ES-I3 (cell line): ENCODE data around the gene TOLLIP.

ENCODE experiments used
- H3K36me3 ChIP-seq: 2 replicates; pipeline ENCODE4 v1.6.1; 2013; ENCODE audit warnings: mild to moderate bottlenecking, low read length, control low read depth, moderate library complexity; ENCODE audit not compliant: insufficient read depth
- H3K4me1 ChIP-seq: 2 replicates; pipeline ENCODE4 v1.6.1; 2013; ENCODE audit warnings: mild to moderate bottlenecking, control low read depth, low read length; ENCODE audit not compliant: insufficient read depth
- H3K9ac ChIP-seq: 2 replicates; pipeline ENCODE4 v1.6.1; 2013; ENCODE audit warnings: low read depth, mild to moderate bottlenecking, low read length, moderate library complexity
- H3K9me3 ChIP-seq: 2 replicates; pipeline ENCODE4 v1.6.1; 2013; ENCODE audit warnings: mild to moderate bottlenecking, low read length, moderate library complexity; ENCODE audit not compliant: control insufficient read depth, insufficient read depth

Gene TOLLIP

DNA sequence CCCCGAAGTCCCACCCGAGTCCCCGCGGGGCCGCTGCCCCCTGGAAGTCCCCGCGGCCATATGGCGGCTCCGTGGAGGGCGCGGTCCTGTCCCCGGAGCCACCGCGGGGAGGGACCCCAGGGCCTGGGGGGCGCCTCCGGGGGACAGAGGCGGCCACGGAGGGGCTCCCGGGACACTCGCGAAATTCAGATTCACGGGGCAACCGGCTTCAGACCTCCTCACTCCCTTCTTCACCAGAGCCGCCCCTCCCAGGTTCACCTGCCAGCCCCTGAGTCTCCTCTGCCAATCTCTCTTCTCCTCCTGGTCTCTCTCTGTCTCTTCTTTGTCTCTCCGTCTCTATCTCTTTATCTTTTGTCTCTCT lies 28.2 kb upstream of the TOLLIP start:
- H3K9ac ChIP-seq = peak overlapping the region; percentile 38; the same call in 1 of the 2 replicates
- no peaks in the 10 kb centered on the region for H3K4me1 ChIP-seq
- no peaks in the 10 kb centered on the region for H3K36me3 ChIP-seq
- H3K9me3 ChIP-seq = no peaks in the 10 kb centered on the region

DNA sequence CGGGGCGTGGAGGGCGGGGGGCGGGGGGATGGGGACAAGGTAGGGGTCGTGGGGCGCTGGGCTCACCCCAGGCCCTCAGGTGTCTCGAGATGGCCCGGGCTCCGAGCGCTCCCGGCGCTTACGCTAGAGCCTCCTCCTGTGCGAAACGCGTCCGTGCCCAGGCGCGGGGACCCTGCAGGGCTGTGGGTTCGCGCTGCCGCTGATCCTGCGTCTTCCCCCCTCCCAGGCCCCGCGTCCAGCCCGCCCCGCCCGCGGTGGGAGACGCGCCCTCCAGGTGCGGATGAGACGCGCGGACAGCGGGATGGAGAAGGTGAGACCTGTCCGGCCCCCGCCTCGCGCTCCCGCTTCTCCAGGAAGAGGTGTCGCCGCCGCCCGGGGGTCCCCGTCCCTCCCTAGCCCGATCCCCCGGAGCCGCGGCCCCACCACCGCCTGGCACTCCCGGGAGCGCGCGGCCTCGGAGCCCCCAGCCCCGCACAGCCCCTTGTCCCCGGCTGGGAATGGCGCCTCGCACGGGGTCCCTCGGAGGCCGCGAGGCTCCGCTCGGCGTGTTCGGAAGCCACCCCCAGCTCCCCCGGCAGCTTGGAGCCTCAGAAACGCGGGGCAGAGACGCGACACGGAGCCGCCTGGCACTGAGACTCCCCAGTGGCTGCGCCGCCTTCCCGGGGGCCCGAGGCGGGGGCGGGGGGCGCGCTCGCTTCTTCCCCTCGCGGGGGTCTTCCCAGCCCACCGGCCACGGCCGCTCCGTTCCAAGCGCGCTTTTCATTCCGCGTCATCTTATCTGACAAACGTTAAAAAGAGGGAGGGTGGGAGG lies 27.6 kb upstream of the TOLLIP start:
- peak overlapping the region; percentile 38; the same call in 1 of the 2 replicates for H3K9ac ChIP-seq
- no peaks in the 10 kb centered on the region for H3K36me3 ChIP-seq
- no peaks in the 10 kb centered on the region for H3K4me1 ChIP-seq
- H3K9me3 ChIP-seq = no peaks in the 10 kb centered on the region

DNA sequence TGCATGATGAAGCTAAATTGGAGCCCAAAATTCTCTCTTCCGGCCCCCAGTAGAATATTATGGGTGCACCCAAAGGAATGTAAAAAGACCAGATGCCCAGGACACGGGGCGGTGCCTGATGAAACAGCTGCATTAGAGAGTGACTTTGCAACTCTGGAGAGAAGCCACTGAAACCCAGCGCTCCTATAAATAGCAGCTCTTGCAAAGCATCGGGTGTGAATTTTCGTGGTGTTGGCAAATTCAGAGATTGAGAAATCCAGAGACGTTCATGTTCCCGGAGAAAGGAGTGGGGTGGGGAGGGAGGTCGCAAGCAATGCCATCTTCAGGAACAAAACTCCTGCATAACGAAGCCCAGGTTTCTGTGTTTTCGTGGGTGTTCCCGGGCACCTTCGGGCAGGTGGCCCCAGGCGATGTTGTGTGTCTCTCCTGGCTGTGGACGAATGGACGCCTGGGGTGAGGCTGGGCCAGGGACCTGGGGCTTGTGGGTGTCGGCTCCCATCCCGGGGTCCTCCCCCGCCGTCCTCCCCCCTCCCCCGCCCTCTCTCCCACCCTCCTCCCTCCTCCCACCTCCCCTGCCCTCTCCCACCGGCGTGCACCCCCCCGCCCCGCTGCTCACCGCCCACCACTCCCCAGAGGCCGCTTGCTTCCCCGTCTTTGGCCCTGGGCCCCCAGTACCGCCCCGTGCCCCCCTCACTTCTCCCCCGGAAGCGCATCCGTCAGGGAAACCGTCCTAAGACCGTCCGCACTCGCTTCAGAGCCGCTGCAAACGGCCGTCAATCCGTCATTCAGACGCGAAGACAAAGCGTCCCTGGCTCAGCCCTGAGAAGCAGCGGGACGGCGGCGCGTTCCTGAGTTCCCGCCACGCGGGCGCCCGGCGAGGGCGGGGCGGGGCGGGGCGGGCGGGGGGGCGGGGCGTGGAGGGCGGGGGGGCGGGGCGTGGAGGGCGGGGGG lies 26.7 kb upstream of the TOLLIP start:
- Histone ChIP-seq H3K9ac (peak overlapping the region; percentile 58), H3K36me3 (no peaks in the 10 kb centered on the region), H3K4me1 (no peaks in the 10 kb centered on the region), H3K9me3 (no peaks in the 10 kb centered on the region)

DNA sequence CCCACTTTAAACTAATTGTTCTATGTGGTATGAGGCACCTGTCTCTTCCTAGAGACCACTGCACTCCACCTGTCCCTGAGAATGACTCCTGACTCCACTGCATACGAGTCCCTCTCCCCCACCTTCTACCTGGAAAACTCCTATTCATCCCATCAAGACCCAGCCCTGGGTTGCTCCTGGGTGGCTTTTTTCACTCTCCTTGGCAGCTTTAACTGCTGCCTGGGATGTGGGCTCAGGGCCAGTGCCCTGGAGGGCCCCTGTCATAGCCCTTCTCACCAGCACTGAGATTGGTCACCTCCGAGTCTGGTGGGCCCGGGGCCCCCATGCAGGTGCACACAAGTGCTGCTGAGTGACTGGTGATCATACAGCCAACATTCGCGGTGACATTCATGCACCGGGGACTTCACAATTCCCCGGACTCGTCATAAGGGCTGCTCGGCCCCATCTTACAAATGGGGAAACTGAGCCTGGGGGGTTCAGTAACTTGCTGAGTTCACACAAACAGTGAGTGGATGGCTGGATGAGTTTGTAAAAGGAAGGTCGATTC lies 25.9 kb upstream of the TOLLIP start:
- peak overlapping the region; percentile 58; the same call in 1 of the 2 replicates for H3K9ac ChIP-seq
- no peaks in the 10 kb centered on the region for H3K9me3 ChIP-seq
- H3K36me3 ChIP-seq = no peaks in the 10 kb centered on the region
- H3K4me1 ChIP-seq = no peaks in the 10 kb centered on the region

DNA sequence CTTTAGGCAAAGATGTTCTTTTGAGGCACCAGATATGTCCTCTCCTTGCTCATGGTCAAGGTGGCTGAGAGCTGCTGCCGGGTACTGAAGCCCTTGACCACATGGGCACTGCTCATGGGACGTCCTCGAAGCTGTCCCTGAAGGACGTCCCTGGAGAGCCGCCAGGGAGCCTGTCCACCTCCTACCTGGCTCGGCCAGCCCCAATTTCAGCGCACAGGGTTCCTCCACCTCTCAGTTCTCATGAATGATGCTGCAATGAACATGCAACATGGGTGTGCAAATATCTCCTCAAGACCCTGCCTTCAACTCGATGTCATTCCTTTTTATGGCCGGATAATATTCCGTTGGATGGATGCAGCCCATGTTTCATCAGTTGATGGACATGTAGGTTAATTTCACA lies 24.4 kb upstream of the TOLLIP start:
- no peaks in the 10 kb centered on the region for H3K4me1 ChIP-seq
- no peaks in the 10 kb centered on the region for H3K36me3 ChIP-seq
- no peak overlapping the region for H3K9ac ChIP-seq
- H3K9me3 ChIP-seq = peaks cover 4% of the 10 kb centered on the region; the same call in 1 of the 2 replicates

DNA sequence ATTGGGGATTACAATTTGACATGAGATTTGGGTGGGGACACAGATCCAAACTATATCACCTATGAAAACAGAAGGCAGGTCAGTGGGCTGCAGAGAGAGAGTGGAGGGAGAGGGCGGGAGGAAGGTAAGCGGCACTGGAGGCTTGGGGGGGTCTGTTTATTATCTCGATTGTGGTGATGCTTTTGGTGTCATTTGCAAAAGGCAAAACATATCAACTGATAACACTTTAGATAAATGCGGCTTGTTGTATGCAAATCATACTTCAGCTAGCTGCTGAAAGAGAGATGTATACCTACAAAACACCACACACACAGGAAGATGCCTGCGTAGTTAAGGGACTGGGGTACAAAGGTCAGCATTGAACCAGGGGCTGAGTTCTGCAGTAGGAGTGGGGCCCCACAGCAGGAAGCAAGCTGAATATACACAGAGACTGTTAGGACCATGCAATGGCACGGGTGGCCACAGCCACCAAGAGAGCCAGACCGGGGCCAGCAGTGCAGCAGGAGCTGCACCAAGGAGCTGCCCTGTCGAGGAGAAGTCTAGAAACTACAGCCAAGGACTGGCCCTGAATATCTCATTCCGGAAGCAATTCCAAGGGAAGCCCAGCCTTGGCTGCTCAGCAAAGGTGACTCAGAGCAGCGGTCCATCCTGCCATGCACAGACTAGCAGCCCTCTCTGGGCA lies 23.8 kb upstream of the TOLLIP start:
- Histone ChIP-seq H3K36me3 (no peaks in the 10 kb centered on the region), H3K9ac (no peak overlapping the region), H3K9me3 (peaks cover 9% of the 10 kb centered on the region; the same call in 1 of the 2 replicates), H3K4me1 (no peaks in the 10 kb centered on the region)

DNA sequence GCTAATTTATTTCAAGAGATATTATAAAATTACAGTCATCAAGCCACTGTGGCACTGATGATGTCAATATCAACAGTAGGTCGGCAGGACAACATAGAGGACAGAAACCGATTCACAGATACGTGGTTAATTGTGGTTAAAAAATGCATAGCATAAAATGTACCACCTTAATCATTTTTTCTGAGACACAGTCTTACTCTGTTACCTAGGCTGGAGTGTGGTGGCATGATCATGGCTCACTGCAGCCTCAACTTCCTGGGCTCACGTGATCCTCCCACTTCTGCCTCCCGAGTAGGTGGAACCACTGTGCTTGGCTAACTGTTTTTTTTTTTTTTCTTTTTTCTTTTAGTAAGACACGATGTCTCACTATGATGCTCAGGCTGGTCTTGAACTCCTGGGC lies 21.0 kb upstream of the TOLLIP start:
- no peaks in the 10 kb centered on the region for H3K4me1 ChIP-seq
- H3K9ac ChIP-seq = no peak overlapping the region
- no peaks in the 10 kb centered on the region for H3K36me3 ChIP-seq
- H3K9me3 ChIP-seq = peaks cover 21% of the 10 kb centered on the region

DNA sequence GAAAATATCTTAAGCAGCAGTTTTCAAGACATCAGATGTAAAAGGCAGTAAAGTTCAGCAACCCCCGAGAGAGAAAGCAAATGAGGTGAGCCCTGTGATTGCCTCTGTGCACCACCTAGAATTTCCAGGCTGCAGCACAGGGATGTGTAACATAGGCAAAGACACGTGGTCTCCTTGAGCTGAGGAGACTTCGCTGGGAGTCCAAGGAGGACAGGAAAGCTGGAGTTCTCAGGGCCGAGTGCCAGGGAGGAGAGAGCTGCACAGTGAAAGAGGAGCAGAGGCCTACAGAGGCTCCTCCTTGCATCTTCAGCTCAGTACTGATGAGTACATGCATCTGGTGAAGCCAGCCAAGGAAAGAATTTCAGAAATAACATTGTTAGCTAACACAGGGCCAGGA lies 17.6 kb upstream of the TOLLIP start:
- H3K9ac ChIP-seq = no peak overlapping the region
- H3K36me3 ChIP-seq = no peaks in the 10 kb centered on the region

DNA sequence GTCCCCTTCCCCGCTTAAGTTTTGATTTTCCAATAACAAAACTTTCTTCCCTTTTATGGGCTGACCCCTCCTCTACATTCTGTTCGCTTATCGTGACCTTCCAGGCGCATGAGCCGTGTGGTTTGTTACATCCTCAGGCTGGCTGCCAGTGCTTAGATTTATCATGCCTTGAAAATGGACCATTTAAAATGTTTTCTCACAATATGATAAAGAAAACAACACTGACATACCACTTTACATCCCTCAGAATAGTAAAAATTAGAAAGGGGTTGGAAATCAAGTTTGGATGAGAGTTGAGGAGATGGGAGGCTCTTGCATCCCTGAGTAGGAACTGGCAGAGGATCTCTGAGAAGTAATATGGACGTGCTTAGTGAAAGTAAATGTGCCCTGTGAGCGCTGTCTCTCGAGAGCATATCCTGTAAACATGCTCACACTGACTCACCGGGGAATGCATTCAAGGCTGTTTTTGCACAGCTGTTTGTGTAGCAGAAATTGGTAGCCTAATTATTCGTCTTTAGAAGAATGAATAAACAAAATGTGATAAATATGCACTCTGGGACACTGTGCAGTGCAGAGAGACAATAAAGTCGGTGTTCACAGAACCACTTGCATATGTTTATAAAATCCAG lies 17.1 kb upstream of the TOLLIP start:
- H3K36me3 ChIP-seq = no peaks in the 10 kb centered on the region
- H3K9me3 ChIP-seq = peaks cover 23% of the 10 kb centered on the region
- H3K4me1 ChIP-seq = no peaks in the 10 kb centered on the region

More for the DNA sequence above, 17.6 kb upstream of the TOLLIP start:
- Histone ChIP-seq H3K9me3 (peaks cover 21% of the 10 kb centered on the region), H3K4me1 (no peaks in the 10 kb centered on the region)

DNA sequence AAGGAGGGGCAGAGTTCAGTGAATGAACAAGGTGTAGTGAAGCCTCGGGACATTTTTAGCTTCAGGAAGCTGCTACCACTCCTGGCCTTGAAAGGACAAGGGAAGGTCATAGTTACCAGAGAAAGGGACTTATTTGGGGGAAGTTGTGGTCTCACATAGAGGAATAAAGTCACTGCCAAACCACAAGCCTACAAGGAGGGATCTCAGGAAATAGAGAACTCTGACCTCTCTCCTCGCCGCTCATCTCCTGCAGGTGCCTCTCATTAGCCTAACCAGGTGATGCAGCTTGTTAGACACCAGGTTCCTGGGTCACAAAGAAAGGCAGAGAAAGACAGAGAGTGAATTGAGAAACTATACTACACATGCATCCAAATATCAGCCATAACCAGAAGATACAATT lies 14.3 kb upstream of the TOLLIP start:
- Histone ChIP-seq H3K4me1 (no peaks in the 10 kb centered on the region), H3K9ac (no peak overlapping the region), H3K9me3 (peaks cover 18% of the 10 kb centered on the region), H3K36me3 (no peaks in the 10 kb centered on the region)

More for the DNA sequence above, 17.1 kb upstream of the TOLLIP start:
- H3K9ac ChIP-seq = no peak overlapping the region

DNA sequence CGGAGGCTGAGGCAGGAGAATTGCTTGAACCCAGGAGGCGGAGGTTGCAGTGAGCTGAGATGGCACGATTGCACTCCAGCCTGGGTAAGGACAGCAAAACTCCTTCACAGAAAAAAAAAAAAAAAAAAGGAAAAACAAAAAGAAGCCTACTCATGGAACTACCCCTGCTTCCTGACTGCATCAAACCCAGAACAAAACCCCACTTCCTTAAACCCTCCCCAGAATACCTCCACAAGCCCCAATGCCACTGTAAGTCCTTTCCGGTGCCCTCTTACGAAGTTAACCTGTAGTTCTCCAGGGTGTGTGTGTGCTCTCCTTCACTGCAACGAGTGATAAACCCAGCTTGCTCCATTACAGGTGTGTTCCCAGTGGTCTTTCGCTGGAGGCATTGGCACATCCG lies 8.6 kb upstream of the TOLLIP start:
- peaks cover 3% of the 10 kb centered on the region; the same call in 1 of the 2 replicates for H3K9me3 ChIP-seq
- no peaks in the 10 kb centered on the region for H3K4me1 ChIP-seq
- no peak overlapping the region for H3K9ac ChIP-seq
- H3K36me3 ChIP-seq = no peaks in the 10 kb centered on the region

DNA sequence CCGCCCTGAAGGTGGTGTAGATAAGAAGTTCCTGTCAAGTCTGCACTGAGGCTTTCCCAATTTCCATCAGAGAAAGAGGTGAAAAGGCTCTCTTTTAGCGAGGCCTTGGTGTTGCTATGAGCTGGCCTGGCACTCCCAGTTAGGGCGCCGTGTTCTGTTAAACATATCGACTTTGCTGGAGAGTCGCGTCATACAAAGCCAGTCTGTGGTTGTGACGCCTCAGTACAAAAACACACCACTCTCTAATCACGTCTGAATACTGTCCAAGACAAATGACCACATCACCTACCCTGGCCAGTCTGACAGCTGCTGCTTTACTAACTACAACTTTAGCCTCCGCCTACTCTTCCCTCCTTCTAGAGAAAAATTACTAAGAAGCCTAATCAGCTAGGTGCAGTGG lies 8.0 kb upstream of the TOLLIP start:
- no peaks in the 10 kb centered on the region for H3K4me1 ChIP-seq
- H3K9me3 ChIP-seq = peaks cover 3% of the 10 kb centered on the region; the same call in 1 of the 2 replicates
- H3K9ac ChIP-seq = no peak overlapping the region
- no peaks in the 10 kb centered on the region for H3K36me3 ChIP-seq

DNA sequence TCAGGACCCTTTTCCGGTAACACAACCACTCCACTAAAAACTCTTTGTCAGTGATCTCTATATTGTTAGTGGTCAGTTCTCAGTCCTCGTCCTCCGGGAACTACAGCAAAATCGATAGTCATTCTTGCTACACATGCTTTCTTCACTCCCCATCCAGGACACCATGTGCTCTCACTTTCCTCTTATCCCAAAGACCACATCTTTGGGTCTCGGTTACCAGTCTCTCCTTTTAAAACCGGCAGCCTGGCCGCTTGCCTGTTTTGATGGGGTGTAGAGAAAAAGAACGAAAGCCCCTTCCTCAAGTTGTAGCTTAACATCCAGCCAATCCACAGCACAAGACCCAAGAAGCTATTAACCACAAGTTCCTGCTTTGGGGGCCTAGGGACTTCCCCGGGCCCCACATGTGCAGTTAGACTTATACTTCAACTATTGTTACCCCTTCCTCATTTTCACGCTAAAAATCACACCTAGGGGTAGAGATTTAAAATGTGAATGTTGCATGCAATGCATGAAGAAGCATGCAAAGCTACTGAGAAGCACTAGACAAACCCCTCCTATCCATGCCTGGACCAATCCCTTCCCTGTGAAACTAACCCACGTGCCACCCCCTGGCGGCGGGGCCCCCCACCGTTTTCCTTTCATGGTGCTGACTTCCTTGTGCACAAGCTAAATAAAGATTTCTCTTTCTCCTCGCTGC lies 1.5 kb upstream of the TOLLIP start:
- peaks cover 6% of the 10 kb centered on the region; the same call in 1 of the 2 replicates for H3K9me3 ChIP-seq
- no peak overlapping the region; the same call in 1 of the 2 replicates for H3K9ac ChIP-seq
- no peaks in the 10 kb centered on the region for H3K36me3 ChIP-seq
- no peaks in the 10 kb centered on the region for H3K4me1 ChIP-seq
